Putamen (tissue), 1 donor: ENCODE data around the gene TEFM.
A peak's percentile ranks its signal among the peaks of the same experiment; 100 is the strongest.
"Not testable (repeated sequence)": the region's sequence is repeated elsewhere in the genome, so short reads cannot be mapped to it uniquely, and the experiment has no call there.

ENCODE experiments used
- DNase-seq: peaks from one replicate; pipeline ENCODE4 v3.0.0-alpha.2; 2016; ENCODE audit warnings: low spot score

Gene TEFM, protein sequence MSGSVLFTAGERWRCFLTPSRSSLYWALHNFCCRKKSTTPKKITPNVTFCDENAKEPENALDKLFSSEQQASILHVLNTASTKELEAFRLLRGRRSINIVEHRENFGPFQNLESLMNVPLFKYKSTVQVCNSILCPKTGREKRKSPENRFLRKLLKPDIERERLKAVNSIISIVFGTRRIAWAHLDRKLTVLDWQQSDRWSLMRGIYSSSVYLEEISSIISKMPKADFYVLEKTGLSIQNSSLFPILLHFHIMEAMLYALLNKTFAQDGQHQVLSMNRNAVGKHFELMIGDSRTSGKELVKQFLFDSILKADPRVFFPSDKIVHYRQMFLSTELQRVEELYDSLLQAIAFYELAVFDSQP

DNA sequence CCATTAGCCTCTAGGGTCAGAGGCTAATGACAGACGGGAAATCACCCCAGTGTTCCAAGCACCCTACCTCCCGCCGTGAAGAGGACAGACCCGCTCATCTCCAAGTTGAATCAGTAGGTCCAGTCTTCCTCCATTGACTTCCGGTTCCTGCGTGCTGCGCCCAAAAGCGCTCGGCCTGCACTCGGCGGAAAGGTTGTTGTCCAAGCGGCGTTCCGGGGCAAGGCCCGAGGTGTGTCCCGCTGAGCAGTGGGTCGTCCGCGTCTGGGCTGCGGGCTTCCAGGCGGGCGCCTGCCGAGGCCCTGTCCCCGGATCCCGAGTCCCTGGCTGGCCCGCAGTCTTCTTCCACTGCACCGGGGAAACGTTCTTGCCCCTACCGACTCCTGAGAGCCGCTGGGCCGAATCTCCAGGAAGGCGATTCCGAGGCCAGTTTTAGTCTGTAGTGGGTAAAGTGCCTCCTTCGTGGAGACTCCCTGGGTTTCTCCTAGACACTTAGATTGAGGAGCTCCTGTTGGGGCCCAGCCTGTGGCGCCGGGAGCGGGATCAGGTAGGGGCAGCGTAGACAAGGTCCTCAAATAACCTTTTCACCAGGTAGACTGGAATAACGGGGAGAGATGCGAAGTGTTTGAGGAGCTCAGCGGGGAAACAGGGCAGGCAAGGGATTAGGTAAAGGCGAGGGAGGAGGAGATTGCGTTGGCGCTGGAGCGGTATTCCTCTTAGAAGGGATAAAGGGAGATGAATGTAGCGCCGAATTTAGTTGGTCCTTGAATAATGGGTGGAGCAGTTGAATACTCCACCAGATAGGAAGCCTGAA lies at the start of gene TEFM:
TEFM (minus strand) TSS at position 138 of the 811 bp plus-strand sequence; CDS start at position 98, 40 bp downstream.
- peak; percentile 87 for DNase-seq

DNA sequence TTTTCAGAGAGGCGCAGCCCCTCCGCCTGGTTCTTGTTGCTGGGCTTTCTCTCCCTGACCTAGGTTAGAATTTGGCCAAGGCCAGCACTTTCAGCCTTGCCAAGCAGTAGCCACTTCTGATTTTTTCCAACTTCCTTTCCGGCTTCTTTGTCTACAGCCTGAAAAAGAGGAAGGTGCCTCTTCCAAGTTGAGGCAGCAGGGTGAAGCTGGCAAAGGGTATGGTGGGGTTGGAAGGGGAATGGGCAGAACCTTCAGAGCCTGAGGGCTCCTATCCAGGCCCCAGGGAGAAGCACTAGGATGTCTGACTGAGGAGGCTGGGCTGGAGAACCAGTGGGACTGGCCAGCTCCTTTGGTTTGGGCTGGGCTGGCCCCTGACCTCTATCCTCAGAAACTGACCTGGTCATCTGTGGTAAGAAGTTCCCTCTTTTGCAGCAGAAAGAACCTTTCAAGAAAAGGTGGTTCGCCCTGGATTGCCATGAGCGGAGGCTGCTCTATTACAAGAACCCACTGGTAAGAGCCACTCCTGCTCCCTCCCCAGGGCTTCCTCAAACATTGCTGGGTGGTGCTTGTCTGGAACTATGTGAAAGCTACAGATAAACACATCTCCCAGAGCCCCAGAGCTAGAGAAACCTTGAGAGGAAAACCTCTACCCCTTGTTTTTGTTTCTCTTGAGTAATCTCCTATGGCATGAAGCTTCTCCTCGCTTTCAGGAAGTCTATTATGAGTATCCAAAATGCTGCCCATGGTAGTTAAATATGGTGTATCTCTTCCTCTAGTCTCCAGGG lies 48.2 kb upstream of the TEFM start:
- DNase-seq: peak; percentile 49

DNA sequence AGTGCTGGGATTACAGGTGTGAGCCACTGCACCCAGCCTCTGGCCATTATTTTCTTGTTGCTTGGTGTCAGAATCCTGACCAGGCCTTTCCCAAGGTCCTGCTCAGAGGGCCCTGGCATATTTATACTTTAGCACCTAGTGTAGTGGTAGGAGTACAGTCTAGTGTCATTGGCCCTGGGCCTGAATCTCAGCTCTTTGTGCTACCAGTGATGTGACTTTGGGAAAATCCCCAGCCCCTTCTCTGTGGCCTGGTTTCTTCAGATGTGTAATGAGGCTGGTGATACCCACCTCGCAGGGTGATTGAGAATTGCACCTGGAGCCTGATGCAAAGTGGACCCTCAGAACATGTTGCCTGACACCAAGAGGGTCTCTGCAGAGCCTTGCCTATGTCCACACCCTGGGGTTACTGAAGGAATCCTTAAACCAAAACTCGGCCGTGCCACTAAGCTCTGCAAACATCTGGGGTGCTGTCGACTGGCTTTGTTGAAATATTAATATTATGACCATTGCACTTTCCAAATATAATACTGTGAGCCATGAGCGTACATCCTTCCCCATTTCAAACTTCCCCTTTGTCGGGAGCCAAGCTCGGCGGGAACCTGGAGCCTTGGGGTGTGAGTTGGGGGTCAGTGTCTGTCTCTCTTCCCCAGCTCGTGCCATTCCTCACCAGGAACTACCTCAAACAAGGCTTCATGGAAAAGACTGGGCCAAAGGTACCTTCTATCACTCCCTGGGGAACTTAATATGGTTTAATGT lies 46.8 kb upstream of the TEFM start:
- DNase-seq: no peak

DNA sequence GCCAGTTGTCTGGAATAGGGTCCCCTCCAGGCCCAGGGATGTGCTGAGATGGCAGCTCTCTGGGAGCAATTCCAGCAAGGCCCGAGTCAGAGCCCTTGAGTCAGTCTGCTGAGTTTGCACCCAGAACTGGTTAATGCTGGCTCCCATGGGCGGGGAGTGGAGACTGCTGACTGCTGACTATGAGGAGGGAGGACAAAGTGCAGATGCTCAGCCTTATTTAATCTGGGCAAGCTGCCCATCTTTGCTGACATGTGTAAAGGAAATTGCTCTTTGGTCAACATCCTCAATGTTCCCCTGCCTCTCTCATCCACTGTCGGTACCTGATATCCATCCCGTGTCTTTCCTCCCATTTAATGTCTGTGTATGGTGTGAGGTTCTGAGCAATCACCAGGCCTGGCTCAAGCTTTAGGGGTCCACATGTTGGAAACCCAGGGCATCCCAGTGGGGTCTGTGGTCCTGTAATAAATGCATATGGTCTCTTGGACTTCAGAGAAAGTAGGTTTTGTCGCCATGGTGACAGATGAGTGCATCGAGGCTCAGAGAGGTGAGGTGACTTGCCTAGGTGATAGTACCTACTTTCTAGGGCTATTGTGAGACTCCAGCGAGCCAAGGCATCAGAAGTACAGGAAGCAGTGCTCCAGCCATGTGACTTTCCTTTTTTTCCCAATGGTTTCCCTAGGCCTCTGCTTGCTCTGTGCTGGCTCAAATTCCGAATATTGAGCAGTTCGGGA lies 44.8 kb upstream of the TEFM start:
- DNase-seq: peak; percentile 56

DNA sequence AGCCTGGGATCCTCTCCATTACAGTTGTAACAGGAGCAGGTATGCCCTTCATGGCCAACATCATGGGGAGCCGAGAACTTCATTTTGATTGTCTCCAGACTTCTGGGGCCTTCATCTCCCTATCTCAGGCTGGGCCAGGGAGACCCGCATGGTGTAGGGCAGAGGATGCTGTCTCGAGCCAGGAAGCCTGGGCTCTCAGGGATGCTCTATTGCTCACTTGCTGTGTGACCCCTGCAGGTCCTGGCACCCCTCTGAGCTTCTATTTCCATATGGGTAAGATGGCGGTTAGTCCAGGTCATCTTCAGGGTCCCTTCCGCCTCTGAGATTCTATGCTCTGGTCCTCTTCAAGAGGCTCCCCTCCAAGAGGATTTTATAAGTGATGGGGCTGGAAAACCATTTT lies 44.2 kb upstream of the TEFM start:
- no peak for DNase-seq

DNA sequence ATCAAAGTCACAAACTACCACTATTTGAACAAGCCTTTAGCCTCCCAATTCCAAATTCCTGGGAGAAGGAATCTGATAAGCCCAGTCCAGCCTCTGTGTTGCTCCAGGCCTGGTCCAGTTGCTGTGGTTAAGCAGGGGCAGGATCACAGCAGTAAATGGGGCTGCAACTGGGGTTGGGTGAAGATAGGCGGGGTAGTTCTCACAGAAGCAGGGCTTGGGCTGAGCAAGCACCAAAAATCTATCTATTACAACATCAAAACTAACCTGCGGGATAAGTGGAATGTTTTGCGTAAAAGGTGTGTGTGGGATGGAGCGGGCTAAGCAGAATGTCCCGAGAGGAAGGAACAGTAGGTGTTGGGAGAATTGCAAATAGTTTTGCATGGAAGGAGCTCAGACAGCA lies 41.8 kb upstream of the TEFM start:
- DNase-seq: no peak

DNA sequence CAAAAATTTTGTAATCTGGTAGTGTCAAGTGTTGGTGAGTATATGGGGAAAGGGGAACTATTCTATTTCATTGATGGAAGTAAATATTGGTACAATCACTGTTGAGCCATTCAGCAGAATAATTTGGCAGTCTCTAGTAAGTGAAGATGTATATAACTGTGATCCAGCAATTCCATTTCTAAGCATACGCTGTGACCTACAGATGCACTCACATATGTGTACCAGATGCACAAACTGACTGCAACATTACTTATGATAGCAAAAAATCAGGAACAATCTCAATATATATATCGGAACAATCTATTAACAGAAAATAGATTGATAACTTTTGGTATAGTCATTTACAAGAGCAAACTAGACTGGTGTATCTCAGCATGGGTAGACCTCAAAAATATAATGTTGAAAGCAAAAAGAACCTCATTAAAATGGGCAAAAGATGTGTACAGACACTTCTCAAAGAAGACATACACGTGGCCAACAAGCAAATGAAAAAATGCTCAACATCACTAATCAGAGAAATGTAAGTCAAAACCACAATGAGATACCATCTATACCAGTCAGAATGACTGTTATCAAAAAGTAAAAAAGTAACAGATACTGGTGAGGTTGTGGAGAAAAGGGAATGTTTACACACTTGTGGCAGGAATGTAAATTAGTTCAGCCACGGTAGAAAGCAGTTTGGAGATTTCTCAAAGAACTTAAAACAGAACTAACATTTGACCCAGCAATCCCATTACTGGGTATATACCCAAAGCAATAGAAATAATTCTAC lies 36.5 kb upstream of the TEFM start:
- DNase-seq: no peak

DNA sequence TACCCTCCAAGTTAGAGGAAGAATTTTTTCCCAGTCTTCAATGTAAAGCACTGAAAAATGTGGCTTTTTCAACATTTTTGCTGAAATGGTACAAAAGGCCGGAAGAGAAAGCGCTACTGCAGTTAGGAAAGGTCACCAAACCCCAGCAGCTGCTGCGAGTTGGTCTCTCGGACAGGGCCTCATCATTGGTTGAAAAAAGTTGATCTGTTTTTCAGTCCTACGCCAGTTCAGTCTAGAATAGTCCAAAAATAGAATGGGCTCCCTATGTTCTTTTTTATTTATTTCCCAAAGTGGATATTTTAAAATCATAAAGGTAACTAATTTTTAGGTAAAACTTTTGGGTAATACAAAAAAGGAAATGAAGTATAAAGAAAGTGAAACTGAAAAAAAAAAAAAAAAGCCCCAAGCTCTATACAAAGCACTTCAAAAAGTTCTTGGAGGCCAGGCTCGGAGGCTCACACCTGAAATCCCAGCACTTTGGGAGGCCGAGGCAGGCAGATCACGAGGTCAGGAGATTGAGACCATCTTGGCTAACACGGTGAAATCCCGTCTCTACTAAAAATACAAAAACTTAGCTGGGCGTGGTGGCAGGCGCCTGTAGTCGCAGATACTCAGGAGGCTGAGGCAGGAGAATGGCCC lies 33.1 kb upstream of the TEFM start:
- DNase-seq: no peak

DNA sequence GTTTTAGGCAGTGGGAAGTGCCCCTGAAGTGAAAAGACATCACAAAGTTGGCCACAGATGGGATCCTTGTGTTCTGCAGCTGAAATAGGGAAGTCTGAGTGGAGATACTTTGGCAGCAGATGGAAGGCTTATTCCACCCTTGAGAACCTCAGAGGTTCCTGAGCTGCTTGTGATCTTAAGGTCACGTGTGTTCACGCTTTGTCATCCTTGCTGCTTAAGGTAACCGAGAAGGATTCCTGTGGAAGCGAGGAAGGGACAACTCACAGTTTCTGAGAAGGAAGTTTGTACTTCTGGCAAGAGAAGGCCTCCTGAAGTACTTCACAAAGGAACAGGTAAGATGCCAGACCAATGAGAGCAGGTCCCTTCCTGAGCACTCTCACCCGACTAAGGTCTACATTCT lies 27.9 kb upstream of the TEFM start:
- no peak for DNase-seq

DNA sequence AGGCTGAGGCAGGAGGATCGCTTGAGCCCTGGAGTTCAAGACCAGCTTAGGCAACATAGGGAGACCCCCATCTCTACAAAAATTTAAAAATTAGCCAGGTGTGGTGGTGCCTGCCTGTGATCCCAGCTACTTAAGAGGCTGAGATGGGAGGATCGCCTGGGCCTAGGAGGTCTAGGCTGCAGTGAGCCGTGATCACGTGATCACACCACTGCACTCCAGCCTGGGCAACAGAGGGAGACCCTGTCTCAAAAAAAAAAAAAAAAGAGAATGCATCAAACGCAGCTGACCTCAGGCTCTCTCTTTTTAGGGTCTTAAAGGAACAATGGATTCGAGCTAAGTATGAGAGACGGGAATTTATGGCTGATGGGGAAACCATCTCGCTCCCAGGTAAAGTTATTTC lies 25.5 kb upstream of the TEFM start:
- not testable (repeated sequence) for DNase-seq

DNA sequence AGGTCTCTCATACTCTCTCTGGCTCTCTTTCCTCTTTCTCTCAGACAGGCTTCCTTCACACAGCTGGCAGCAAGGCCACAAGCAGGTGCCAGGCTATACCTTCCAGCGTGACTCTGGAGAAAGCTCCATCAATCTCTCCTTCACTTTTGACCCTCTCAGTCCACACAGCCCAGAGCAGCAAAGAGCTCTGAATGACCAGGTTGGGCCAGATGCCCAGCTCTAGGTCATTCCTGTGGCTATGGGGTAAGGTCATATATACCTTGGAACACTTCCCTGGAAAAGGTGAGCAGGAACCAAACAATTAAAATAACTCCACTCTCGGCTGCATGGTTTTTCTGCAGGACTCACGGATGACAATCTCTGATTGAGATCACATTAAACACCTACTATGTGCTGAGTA lies 24.5 kb upstream of the TEFM start:
- DNase-seq: no peak

DNA sequence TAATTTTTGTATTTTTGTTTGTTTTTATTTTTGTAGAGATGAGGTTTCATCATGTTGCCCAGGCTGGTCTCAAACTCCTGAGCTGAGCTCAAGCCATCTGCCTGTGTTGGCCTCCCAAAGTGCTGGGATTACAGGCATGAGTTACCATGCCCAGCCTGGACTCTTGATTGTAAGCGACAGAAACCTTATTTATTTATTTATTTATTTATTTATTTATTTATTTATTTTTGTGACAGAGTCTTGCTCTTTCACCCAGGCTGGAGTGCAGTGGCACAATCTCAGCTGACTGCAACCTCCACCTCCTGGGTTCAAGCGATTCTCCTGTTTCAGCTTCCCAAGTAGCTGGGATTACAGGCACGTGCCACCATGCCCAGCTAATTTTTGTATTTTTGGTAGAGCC lies 23.8 kb upstream of the TEFM start:
- not testable (repeated sequence) for DNase-seq

DNA sequence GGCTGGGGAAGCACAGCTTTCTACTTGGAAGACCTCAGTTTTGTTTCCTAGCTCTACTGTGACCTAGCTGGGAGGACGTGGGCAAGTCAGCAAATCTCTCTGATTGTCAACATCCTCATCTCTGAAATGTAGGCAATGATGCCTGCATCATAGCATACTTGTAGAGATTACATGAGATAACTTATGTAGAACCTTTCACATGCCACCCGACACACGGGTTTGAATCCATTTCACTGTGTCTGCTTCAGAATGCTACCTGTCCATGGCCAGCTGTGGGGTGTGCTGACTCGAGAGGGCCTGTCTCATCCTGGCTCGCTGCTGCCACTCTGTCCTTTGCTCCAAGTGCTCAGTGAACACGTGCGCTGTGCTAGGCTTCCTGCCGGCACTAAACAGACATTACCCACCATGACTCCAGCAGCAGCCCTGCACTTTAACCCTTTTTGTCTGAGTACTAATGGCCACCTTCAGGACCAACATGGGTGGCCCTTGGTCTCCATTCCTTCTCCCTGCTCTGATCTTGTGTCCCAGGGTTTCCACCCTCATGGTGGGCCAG lies 23.1 kb upstream of the TEFM start:
- no peak for DNase-seq

DNA sequence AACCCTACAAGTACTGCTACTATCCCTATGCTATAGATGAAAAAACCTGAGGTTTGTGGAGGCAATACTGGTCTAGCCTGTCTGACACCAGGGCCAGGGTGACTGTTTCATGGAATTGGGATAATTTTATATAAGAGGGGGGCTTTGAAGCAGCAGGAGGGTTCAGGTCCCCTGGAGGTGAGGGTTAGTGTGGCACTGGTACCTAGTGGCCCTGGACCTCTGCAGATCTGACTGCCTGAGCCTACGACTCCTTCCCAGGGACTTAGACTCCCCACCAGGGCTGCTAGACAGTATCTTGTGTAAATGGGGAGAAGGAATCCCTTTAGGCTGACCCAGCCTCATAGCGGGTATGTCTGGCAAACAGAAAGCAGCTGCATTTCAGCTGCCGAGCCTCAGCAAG lies 22.5 kb upstream of the TEFM start:
- DNase-seq: no peak

DNA sequence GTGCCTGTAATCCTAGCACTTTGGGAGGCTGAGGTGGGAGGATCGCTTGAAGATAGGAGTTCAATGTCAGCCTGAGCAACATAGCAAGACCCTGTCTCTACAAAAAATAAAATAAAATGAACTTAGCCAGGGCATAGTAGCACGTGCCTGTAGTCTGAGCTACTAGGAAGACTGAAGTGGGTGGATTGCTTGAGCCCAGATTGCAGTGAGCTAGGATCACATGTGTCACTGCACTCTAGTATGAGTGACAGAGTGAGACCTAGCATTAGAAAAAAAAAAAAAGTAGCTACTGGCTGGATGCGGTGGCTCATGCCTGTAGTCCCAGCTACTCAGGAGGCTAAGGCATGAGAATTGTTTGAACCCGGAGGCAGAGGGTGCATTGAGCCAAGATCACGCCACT lies 21.7 kb upstream of the TEFM start:
- no peak for DNase-seq

DNA sequence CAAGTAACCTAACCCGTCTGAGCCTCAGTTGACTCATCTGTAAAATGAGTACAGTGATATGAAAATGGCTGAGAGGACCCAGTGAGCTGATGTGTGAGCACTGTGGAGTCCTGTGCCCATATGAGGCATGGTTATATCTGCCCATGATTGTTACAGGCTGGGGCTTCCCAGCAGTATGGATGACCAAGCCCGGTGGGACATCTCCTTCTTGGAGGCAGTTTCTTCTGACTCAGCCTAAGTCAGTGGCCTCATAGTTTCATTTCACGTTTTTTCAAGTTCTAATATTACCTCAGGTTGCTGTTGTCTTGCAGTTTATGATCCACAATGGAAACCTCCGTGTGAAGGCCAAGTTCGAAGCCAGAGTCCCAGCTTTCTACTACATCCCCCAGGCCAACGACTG lies 20.5 kb upstream of the TEFM start:
- DNase-seq: no peak

DNA sequence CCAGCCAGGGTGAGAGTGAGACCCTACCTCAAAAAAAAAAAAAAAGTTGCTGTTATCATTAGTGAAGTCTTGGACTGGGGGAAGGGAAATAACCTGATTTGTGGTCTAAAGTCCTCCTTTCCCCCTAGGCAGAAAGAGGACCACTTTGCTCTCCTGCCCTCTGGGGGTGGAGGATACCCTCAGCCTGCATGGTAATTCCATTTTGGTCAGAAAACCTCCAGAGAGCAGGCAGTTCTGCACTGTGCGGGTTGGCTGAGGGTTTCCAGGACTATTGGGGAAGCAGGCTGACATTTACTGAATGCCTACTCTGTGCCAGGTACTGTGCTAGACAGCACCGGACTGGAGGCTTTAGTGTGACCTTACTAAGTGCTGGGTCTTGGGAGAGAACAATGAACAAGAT lies 18.3 kb upstream of the TEFM start:
- no peak for DNase-seq

DNA sequence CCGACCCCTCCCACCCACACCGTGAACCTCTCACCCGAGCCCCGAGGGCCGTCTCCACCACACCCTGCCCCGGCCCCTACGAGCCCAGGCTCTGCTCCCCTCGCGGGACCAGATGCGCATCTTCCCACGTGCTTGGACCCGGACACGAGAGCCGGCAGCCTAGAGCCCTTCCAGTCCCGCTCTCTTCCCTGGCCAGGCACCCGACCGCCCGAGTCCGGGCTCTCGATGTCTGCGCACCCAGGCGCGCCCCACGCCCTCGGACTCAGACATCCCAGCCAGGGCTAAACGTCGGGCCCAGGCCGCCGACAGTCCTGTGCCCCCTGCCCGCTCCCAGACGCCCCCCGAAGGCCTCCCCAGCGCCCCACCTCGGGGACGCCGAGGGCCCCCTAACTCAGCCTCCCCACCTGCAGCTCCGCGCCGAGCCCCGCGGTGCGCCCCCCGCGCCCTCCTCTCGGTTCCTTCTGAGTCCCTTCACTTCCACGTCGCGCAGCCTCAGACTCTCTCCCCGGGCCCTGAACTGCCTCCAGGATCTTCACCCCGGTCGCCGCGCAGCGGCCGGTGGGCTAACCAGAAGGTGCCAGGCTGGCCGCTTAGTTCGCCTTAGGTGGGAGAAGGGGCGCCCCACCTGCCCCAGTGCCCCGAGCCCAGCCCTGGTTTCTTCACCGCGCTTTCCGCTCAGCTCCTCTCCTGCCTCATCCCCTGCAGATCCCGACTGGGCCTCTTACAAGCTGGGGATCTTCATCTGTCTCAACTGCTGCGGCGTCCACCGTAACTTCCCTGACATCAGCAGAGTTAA lies 16.4 kb upstream of the TEFM start:
- no peak for DNase-seq
